GM23338 (cell line): Measurements from ENCODE around the gene ZNF611. TPM values are rescaled to one million over a fixed set of nuclear protein-coding genes. Genes with fewer than 3 reads are reported as not detected.

Experiments
- ATAC-seq: fragments of 200-7000 bp; cut with Tn5 transposase; 3 replicates; pipeline ENCODE4 v1.9.1; 2020
- DNase-seq: peaks from one replicate; pipeline ENCODE4 v3.0.0-alpha.2; 2015; ENCODE audit warnings: low spot score
- H2AFZ ChIP-seq: fragments of 200-600 bp; sonication (generic); 2 replicates; pipeline ENCODE4 v1.8.0; 2016; ENCODE audit warnings: antibody characterized with exemption, mild to moderate bottlenecking, moderate library complexity
- H3F3A ChIP-seq: fragments of 200-600 bp; sonication (generic); replicated peaks from 2 replicates; pipeline ENCODE4 v1.8.0; 2017; ENCODE audit warnings: antibody characterized with exemption, mixed run types, low read depth
- H3K27ac ChIP-seq: fragments of 200-600 bp; sonication (generic); 2 replicates; pipeline ENCODE4 v1.6.1; 2016; ENCODE audit warnings: low read depth
- H3K27me3 ChIP-seq: fragments of 200-600 bp; sonication (generic); 2 replicates; pipeline ENCODE4 v1.8.0; 2016; ENCODE audit warnings: mild to moderate bottlenecking, mixed run types, moderate library complexity; ENCODE audit not compliant: insufficient read depth
- H3K36me3 ChIP-seq: fragments of 200-600 bp; sonication (generic); 2 replicates; pipeline ENCODE4 v1.8.0; 2016; ENCODE audit warnings: mild to moderate bottlenecking; ENCODE audit not compliant: insufficient read depth
- H3K4me1 ChIP-seq: fragments of 200-600 bp; sonication (generic); 2 replicates; pipeline ENCODE4 v1.8.0; 2016; ENCODE audit warnings: mild to moderate bottlenecking, moderate library complexity; ENCODE audit not compliant: insufficient read depth
- H3K4me2 ChIP-seq: fragments of 200-600 bp; sonication (generic); 2 replicates; pipeline ENCODE4 v1.7.1; 2017; ENCODE audit warnings: mixed run types
- H3K4me3 ChIP-seq: fragments of 200-600 bp; sonication (generic); 2 replicates; pipeline ENCODE4 v1.6.1; 2016; ENCODE audit warnings: mixed run types
- H3K79me2 ChIP-seq: fragments of 200-600 bp; sonication (generic); replicated peaks from 2 replicates; pipeline ENCODE4 v1.8.0; 2017; ENCODE audit warnings: mild to moderate bottlenecking; ENCODE audit not compliant: insufficient read depth
- H3K9me2 ChIP-seq: fragments of 200-600 bp; sonication (generic); 2 replicates; pipeline ENCODE4 v1.8.0; 2017; ENCODE audit not compliant: insufficient read depth
- H4K20me1 ChIP-seq: fragments of 200-600 bp; sonication (generic); replicated peaks from 2 replicates; pipeline ENCODE4 v1.8.0; 2017; ENCODE audit warnings: mild to moderate bottlenecking; ENCODE audit not compliant: insufficient read depth
- H3K27ac Mint-ChIP-seq: 2 replicates; pipeline ENCODE4 v1.8.0; 2020; ENCODE audit warnings: inconsistent platforms, mild to moderate bottlenecking, moderate library complexity, mixed read lengths
- H3K27me3 Mint-ChIP-seq: 3 replicates; pipeline ENCODE4 v1.8.0; 2022; ENCODE audit warnings: low read depth, mild to moderate bottlenecking, moderate library complexity, mixed read lengths, inconsistent platforms; ENCODE audit not compliant: insufficient read depth, poor library complexity
- H3K36me3 Mint-ChIP-seq: 3 replicates; pipeline ENCODE4 v1.8.0; 2021; ENCODE audit warnings: low read depth, mild to moderate bottlenecking, inconsistent platforms, moderate library complexity, mixed read lengths
- H3K4me1 Mint-ChIP-seq: 3 replicates; pipeline ENCODE4 v1.8.0; 2020; ENCODE audit warnings: mild to moderate bottlenecking, inconsistent platforms, mixed read lengths
- H3K4me3 Mint-ChIP-seq: 3 replicates; pipeline ENCODE4 v1.8.0; 2021; ENCODE audit warnings: moderate library complexity, mild to moderate bottlenecking, inconsistent platforms, mixed read lengths
- H3K9me3 Mint-ChIP-seq: 3 replicates; pipeline ENCODE4 v1.8.0; 2020; ENCODE audit warnings: moderate library complexity, mild to moderate bottlenecking, inconsistent platforms, mixed read lengths
- CREB1 ChIP-seq: fragments of 250-450 bp; sonication (Bioruptor Pico); IDR thresholded peaks from 2 replicates; pipeline ENCODE4 v1.5.0; 2020; ENCODE audit warnings: low read depth, mild to moderate bottlenecking, moderate library complexity
- ETS1 ChIP-seq: IDR thresholded peaks from 2 replicates; pipeline ENCODE4 v1.6.1; 2016; ENCODE audit warnings: antibody characterized with exemption
- EZH2 ChIP-seq: fragments of 200-600 bp; sonication (generic); IDR thresholded peaks from one replicate; pipeline ENCODE4 v1.8.0; 2017; ENCODE audit warnings: antibody characterized with exemption, mild to moderate bottlenecking, low read depth; ENCODE audit not compliant: unreplicated experiment
- EZH2phosphoT487 ChIP-seq: fragments of 200-600 bp; sonication (generic); IDR thresholded peaks from one replicate; pipeline ENCODE4 v1.8.1; 2018; ENCODE audit warnings: antibody characterized with exemption; ENCODE audit not compliant: unreplicated experiment
- JUNB ChIP-seq: IDR thresholded peaks from one replicate; pipeline ENCODE4 v1.6.1; 2016; ENCODE audit warnings: antibody characterized with exemption; ENCODE audit not compliant: unreplicated experiment
- NANOG ChIP-seq: IDR thresholded peaks from 2 replicates; pipeline ENCODE4 v1.6.1; 2016; ENCODE audit warnings: antibody characterized with exemption, borderline replicate concordance
- POLR2AphosphoS5 ChIP-seq: IDR thresholded peaks from 2 replicates; pipeline ENCODE4 v1.6.1; 2016; ENCODE audit warnings: antibody characterized with exemption, low read depth
- STAT1 ChIP-seq: IDR thresholded peaks from one replicate; pipeline ENCODE4 v1.6.1; 2016; ENCODE audit warnings: antibody characterized with exemption; ENCODE audit not compliant: unreplicated experiment
- ZNF114 ChIP-seq: fragments of 250-450 bp; sonication (Bioruptor Pico); IDR thresholded peaks from 2 replicates; pipeline ENCODE4 v1.5.0; 2020; ENCODE audit warnings: mild to moderate bottlenecking, moderate library complexity
- ZNF331 ChIP-seq: fragments of 250-450 bp; sonication (Bioruptor Pico); IDR thresholded peaks from 2 replicates; pipeline ENCODE4 v1.5.0; 2020; ENCODE audit warnings: low read depth, mild to moderate bottlenecking, moderate library complexity
- ZNF462 ChIP-seq: fragments of 250-450 bp; sonication (Bioruptor Pico); IDR thresholded peaks from 2 replicates; pipeline ENCODE4 v1.5.0; 2020; ENCODE audit warnings: mild to moderate bottlenecking, moderate library complexity
- polyA plus RNA-seq: library from polyadenylated mRNA; unstranded; fragments of >200 nt; fragmentation: Nextera tagmentation; extraction: Ambion mirVana; gene quantifications from 2 replicates; pipeline ENCODE4 v1.2.1, GENCODE V29; 2016
- total RNA-seq: library from RNA; depleted of rRNA; stranded (reverse); fragments of >200 nt; shearing (Covaris generic); gene quantifications from 2 replicates; pipeline ENCODE4 v1.2.3, GENCODE V29; 2014
- TF ChIP-seq, protein P1 (sequence below), 2 experiments: fragments of 200-600 bp in 1 of 2; sonication (generic) in 1 of 2; conservative IDR thresholded peaks; 2 replicates each; pipeline versions ENCODE4 v1.5.1 to v1.6.1; 2016 to 2017; ENCODE audit warnings: antibody characterized with exemption in 2 of 2, low read depth in 2 of 2, mild to moderate bottlenecking in 2 of 2, moderate library complexity in 1 of 2
- TF ChIP-seq, protein P2 (sequence below): IDR thresholded peaks from one replicate; pipeline ENCODE4 v1.6.1; 2018; ENCODE audit warnings: antibody characterized with exemption; ENCODE audit not compliant: unreplicated experiment

Gene ZNF611
- total and polyA plus RNA-seq, 2 experiments from 2014 or later = 5.3 to 16.4 TPM

DNA sequence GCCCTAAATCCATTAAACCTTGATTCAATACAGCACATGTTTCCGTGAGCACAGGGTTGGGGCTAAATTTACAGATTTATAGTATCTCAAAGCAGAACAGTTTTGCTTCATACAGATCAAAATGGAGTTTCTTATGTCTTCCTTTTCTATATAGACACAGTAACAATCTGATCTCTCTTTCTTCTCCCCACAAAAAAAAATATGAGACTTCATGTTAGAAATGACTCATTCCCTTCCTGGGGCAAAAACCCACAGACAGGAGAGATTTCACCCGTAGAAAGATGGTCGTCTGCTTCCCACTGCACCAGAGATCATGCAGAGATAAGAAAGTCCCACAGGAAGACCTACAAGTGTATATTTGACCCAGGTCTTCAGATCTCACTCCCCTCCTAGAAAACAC, 7.7 kb upstream of the ZNF611 start:
- TF ChIP-seq, protein P1, sequence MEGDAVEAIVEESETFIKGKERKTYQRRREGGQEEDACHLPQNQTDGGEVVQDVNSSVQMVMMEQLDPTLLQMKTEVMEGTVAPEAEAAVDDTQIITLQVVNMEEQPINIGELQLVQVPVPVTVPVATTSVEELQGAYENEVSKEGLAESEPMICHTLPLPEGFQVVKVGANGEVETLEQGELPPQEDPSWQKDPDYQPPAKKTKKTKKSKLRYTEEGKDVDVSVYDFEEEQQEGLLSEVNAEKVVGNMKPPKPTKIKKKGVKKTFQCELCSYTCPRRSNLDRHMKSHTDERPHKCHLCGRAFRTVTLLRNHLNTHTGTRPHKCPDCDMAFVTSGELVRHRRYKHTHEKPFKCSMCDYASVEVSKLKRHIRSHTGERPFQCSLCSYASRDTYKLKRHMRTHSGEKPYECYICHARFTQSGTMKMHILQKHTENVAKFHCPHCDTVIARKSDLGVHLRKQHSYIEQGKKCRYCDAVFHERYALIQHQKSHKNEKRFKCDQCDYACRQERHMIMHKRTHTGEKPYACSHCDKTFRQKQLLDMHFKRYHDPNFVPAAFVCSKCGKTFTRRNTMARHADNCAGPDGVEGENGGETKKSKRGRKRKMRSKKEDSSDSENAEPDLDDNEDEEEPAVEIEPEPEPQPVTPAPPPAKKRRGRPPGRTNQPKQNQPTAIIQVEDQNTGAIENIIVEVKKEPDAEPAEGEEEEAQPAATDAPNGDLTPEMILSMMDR (conservative IDR thresholded peaks at IDR 0.05; ENCODE audit: low read depth in 2 of 2) = no peak
- no peak for TF ChIP-seq NANOG
- no peak for TF ChIP-seq ZNF331 (CRISPR knock-in tag)
- TF ChIP-seq, protein P2, sequence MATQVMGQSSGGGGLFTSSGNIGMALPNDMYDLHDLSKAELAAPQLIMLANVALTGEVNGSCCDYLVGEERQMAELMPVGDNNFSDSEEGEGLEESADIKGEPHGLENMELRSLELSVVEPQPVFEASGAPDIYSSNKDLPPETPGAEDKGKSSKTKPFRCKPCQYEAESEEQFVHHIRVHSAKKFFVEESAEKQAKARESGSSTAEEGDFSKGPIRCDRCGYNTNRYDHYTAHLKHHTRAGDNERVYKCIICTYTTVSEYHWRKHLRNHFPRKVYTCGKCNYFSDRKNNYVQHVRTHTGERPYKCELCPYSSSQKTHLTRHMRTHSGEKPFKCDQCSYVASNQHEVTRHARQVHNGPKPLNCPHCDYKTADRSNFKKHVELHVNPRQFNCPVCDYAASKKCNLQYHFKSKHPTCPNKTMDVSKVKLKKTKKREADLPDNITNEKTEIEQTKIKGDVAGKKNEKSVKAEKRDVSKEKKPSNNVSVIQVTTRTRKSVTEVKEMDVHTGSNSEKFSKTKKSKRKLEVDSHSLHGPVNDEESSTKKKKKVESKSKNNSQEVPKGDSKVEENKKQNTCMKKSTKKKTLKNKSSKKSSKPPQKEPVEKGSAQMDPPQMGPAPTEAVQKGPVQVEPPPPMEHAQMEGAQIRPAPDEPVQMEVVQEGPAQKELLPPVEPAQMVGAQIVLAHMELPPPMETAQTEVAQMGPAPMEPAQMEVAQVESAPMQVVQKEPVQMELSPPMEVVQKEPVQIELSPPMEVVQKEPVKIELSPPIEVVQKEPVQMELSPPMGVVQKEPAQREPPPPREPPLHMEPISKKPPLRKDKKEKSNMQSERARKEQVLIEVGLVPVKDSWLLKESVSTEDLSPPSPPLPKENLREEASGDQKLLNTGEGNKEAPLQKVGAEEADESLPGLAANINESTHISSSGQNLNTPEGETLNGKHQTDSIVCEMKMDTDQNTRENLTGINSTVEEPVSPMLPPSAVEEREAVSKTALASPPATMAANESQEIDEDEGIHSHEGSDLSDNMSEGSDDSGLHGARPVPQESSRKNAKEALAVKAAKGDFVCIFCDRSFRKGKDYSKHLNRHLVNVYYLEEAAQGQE = no peak
- TF ChIP-seq EZH2 = no peak
- no peak for TF ChIP-seq ZNF462 (CRISPR knock-in tag)
- TF ChIP-seq ZNF114 (CRISPR knock-in tag) = no peak
- no peak for TF ChIP-seq ETS1
- TF ChIP-seq JUNB = no peak
- no peak for TF ChIP-seq STAT1
- no peak for TF ChIP-seq POLR2AphosphoS5
- no peak for TF ChIP-seq EZH2phosphoT487
- TF ChIP-seq CREB1 = no peak
- H3K36me3 ChIP-seq = no peaks in the 10 kb centered on the region
- peaks cover 21% of the 10 kb centered on the region for H3K4me1 ChIP-seq
- no peak overlapping the region for H3K27ac Mint-ChIP-seq
- no peaks in the 10 kb centered on the region for H3F3A ChIP-seq
- no peaks in the 10 kb centered on the region for H3K36me3 Mint-ChIP-seq
- ATAC-seq (no peak), DNase-seq (no peak)
- no peak overlapping the region for H3K27ac ChIP-seq
- H2AFZ ChIP-seq = 0 out of 2 replicates have a peak overlapping the region, but pooled peaks have one; percentile 66
- no peaks in the 10 kb centered on the region; the same call in 2 of the 3 replicates for H3K9me3 Mint-ChIP-seq
- H3K27me3 Mint-ChIP-seq = peaks cover 15% of the 10 kb centered on the region
- no peaks in the 10 kb centered on the region for H3K27me3 ChIP-seq
- H3K9me2 ChIP-seq = no peaks in the 10 kb centered on the region
- H3K4me3 Mint-ChIP-seq = no peak overlapping the region
- H3K4me1 Mint-ChIP-seq = peaks cover 18% of the 10 kb centered on the region
- no peaks in the 10 kb centered on the region for H3K79me2 ChIP-seq
- H3K4me2 ChIP-seq = no peak overlapping the region
- H4K20me1 ChIP-seq = no peaks in the 10 kb centered on the region
- no peak overlapping the region for H3K4me3 ChIP-seq
